ENCODE data around the gene NEK7.
"Not testable (repeated sequence)": the region's sequence is repeated elsewhere in the genome, so short reads cannot be mapped to it uniquely, and the experiment has no call there.

The NEK7 gene

GRCh38 chr1:198168227-198168626 lies 11.4 kb downstream of the NEK7 start:
- no peak overlapping the region for H3K4me3 ChIP-seq (ENCODE audit: low read depth, low read length)

- no peak overlapping the region for H3K4me3 ChIP-seq (ENCODE audit: low read depth, low read length)
Observed at GRCh38 chr1:198169672-198170071, 12.9 kb downstream of the NEK7 start.

- no peak overlapping the region for H3K4me3 ChIP-seq (ENCODE audit: low read depth, low read length)
Observed at GRCh38 chr1:198171667-198172540, 15.1 kb downstream of the NEK7 start.

- no peak overlapping the region for H3K4me3 ChIP-seq (ENCODE audit: low read depth, low read length)
Observed at GRCh38 chr1:198173832-198174231, 17.0 kb downstream of the NEK7 start.

- H3K4me3 ChIP-seq (ENCODE audit: low read depth, low read length) = no peak overlapping the region
Observed at GRCh38 chr1:198174297-198174696, 17.5 kb downstream of the NEK7 start.

GRCh38 chr1:198175423-198176170 lies 18.8 kb downstream of the NEK7 start:
- no peak overlapping the region for H3K4me3 ChIP-seq (ENCODE audit: low read depth, low read length)

- no peak overlapping the region for H3K4me3 ChIP-seq (ENCODE audit: low read depth, low read length)
Observed at GRCh38 chr1:198176179-198176578, 19.4 kb downstream of the NEK7 start.

GRCh38 chr1:198177546-198177945 lies 20.7 kb downstream of the NEK7 start:
- H3K4me3 ChIP-seq (ENCODE audit: low read depth, low read length) = no peak overlapping the region

GRCh38 chr1:198178615-198179014 lies 21.8 kb downstream of the NEK7 start:
- no peak overlapping the region for H3K4me3 ChIP-seq (ENCODE audit: low read depth, low read length)

- no peak overlapping the region for H3K4me3 ChIP-seq (ENCODE audit: low read depth, low read length)
Observed at GRCh38 chr1:198179556-198179981, 22.8 kb downstream of the NEK7 start.

- no peak overlapping the region for H3K4me3 ChIP-seq (ENCODE audit: low read depth, low read length)
Observed at GRCh38 chr1:198183605-198184004, 26.8 kb downstream of the NEK7 start.

- H3K4me3 ChIP-seq (ENCODE audit: low read depth, low read length) = no peak overlapping the region
Observed at GRCh38 chr1:198184516-198184915, 27.7 kb downstream of the NEK7 start.

- no peak overlapping the region for H3K4me3 ChIP-seq (ENCODE audit: low read depth, low read length)
Observed at GRCh38 chr1:198185146-198185545, 28.3 kb downstream of the NEK7 start.

GRCh38 chr1:198185759-198186158 lies 29.0 kb downstream of the NEK7 start:
- no peak overlapping the region for H3K4me3 ChIP-seq (ENCODE audit: low read depth, low read length)

GRCh38 chr1:198186916-198187580 lies 30.2 kb downstream of the NEK7 start:
- no peak overlapping the region for H3K4me3 ChIP-seq (ENCODE audit: low read depth, low read length)

GRCh38 chr1:198187973-198188588 lies 31.3 kb downstream of the NEK7 start:
- H3K4me3 ChIP-seq (ENCODE audit: low read depth, low read length) = no peak overlapping the region

- H3K4me3 ChIP-seq (ENCODE audit: low read depth, low read length) = no peak overlapping the region
Observed at GRCh38 chr1:198191117-198191516, 34.3 kb downstream of the NEK7 start.

GRCh38 chr1:198193871-198194270 lies 37.1 kb downstream of the NEK7 start:
- H3K4me3 ChIP-seq (ENCODE audit: low read depth, low read length) = not testable (repeated sequence)

- no peak overlapping the region for H3K4me3 ChIP-seq (ENCODE audit: low read depth, low read length)
Observed at GRCh38 chr1:198196630-198197029, 39.8 kb downstream of the NEK7 start.

- no peak overlapping the region for H3K4me3 ChIP-seq (ENCODE audit: low read depth, low read length)
Observed at GRCh38 chr1:198197285-198197684, 40.5 kb downstream of the NEK7 start.

GRCh38 chr1:198199105-198199504 lies 42.3 kb downstream of the NEK7 start:
- H3K4me3 ChIP-seq (ENCODE audit: low read depth, low read length) = no peak overlapping the region
